GM18519 (cell line): ENCODE results near the gene MOB3A.

Experiments used
- ATAC-seq: cut with Tn5 transposase; IDR thresholded peaks from one replicate; pipeline ENCODE4 v1.9.1; 2021; ENCODE audit warnings: mild to moderate bottlenecking, moderate library complexity; ENCODE audit not compliant: unreplicated experiment, low FRiP score

MOB3A gene

DNA sequence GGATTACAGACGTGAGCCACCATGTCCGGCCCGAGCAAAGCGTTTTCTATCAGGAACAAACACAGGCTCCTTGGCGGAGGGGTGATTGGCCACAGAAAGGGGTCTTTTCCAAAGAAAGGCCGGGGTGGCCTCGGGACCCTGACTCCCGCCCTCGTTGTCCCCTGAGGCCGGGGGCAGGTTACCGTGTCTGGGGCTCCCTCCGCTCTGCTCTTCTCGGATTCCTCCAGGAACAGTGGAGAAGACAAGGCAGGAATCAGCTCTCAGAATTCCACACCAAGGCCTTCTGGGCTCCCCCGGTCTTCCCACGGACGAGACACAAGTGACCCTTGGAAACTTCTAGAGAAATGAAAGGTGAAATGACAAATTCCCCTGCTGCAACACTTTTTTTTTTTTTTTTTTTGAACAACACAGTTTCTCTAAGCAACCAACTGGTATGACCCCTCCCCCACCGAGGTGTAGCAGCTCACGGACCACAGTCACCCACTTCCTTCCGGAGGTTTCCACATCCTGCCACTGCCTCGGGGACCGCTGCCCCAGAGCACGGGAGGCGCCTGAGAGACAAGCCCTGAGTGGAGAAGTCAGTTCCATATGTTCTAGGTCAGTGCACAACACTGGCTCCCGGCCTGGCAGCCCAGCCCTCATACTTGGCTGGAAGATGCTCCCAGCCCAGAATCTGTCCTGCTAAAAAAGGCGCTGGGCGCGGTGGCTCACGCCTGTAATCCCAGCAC, 11.0 kb downstream of the MOB3A start:
- ATAC-seq = peak; percentile 30

DNA sequence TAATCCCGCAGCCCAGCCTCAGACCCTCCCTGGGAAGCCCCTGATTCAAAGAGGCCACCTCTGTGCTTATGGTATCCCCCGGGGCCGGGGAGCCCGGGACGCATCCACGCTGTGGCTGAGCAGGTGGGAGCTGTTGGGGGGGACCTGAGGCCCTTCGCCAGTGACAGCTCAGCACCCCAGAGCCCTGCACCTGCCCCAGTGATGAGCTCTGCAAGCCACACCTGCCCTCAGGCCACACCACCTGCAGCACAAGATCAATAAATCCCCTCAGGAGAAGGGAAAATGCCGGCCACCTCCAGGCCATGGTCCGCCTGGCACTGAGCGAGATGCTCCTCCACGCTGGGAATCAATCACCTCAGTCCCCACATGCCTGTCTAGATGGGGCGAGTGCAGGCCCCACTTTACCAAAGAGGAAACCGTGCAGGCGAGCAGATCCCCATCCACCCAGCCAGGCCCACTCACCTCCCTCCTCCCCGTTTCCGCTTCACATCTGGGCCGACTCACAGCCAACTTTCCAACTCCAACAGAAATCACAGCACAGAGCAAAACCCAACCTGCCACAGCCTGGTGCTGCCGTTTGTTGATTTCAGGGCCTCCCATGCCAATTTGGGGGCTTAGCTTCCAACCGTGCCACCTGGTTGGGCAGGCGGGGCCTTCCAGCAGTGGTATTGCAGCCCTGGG, 12.8 kb downstream of the MOB3A start:
- no peak for ATAC-seq

DNA sequence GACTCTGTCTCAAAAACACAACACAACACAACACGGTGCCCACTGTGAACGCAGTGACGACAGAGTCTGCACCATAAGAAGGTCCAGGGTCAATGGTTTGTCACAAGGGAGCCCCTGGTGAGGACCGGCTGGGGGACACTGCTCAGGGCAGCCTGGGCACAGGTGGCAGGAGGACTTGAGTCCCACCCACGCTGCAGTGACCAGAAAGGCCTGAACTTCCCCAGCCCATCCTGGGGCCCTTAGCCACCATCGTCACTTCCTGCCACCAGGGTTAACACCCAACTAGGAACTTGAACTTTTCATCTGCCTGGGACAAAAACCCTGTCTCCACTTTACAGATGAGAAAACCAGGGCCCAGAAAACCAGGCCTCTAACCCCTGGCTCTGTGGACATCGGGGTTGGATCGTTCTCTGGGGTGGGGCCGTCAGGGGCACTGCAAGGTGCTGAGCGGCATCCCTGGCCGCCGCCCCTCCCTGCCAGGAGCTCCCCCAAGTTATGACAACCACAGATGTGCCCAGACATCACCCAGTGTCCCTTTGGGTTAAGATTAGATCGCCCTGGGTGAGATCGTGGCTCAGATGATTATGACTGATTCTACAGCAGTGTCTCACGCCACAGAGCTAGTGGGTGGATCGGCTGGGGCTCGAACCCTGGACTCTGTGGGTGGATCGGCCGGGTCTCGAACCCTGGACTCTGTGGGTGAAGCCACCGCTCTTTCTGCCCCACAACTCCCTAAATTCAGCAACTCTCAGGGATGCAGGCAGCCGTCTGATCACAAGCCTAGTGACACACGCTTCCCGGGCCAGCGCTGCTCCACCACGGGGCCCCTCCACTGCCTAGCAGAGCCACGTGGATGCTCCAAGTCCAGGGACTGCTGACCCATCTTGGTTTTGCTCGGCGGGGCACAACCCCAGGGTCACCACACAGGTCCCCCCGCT, 14.0 kb downstream of the MOB3A start:
- ATAC-seq = no peak

- no peak for ATAC-seq
Observed at GRCh38 chr19:2080336-2080988, 15.7 kb downstream of the MOB3A start.

DNA sequence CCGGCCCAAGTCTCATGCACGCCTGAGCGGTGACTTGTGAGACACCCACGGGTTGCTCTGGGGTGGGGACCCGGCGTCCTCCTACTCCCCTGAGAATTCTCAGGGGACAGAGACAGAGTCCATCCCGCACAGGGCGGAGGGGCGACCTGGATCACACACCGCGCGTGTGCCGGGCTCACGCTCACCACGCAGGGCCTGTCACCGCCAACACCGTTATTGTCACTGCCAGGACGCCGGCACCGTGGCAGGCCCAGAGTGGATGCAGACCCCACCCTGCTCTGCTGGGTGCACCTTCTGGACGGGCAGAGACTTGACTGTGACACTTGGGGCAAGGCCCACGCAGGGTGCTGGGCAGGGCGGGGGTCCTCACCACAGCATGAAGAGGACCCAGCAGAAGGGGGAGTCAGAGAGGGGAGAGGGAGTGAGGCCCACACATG, 16.2 kb downstream of the MOB3A start:
- no peak for ATAC-seq

- no peak for ATAC-seq
Observed at GRCh38 chr19:2079076-2079864, 16.9 kb downstream of the MOB3A start.

GRCh38 chr19:2077833-2078619, 18.1 kb downstream of the MOB3A start:
- no peak for ATAC-seq

DNA sequence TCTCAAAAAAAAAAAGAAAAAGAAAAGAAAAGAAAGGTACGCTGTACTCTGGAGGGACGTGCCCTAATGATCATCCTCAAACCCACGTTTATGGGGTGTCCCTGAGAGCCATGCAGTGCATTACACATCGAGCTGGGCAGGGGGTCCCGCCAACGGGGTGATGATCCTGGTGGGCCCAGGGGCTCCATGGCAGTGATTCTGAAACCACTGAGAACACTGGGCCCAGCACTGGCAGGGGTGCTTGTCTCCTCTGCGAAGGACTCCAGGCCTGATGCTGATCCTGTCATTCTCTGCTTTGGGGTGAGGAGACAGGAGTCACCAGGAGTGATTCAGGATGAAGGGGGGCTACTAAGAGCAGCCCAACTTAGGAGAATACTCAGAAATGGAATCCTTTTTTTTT, 18.7 kb downstream of the MOB3A start:
- ATAC-seq = no peak

GRCh38 chr19:2076526-2076944, 19.6 kb downstream of the MOB3A start:
- no peak for ATAC-seq

DNA sequence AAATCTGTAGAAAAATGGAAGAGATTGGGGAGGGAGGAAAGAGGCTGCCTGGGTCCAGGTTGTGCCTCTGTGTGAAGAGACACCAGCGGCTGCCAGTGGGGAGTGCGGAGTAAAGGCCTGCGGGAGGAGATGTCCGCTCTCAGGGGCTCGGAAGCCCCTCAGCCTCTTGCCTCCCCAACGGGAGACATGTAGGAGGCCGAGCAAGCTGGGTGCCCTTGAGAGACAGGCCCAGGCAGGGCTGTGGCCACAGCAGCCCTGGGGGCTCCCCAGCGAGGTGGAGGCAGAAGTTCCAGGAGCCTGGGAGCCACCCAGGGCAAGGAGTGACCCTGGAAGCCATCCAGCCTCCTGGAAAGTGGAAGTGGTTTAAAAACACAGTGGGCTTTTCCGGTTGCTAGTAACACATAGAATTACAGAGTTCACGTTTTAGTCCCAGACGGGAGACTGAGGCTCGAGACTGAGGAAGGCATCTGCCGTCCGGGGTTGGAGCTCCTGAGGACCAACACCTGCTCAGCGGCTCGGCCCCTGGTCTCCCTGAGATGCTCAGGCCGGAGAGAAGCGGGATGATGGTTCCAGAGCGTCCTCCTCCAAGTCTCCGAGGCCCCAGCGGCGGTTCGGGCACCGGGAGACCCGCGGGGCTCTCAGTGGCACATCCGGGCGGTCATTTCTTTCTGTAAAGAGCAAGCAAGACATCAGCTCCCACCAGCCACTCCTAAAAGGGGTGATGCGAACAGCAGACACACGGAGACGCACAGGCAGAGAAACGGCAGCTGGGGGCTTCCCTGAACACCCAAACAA, 23.2 kb downstream of the MOB3A start:
- no peak for ATAC-seq

GRCh38 chr19:2070986-2071673, 25.0 kb downstream of the MOB3A start:
- ATAC-seq = no peak

DNA sequence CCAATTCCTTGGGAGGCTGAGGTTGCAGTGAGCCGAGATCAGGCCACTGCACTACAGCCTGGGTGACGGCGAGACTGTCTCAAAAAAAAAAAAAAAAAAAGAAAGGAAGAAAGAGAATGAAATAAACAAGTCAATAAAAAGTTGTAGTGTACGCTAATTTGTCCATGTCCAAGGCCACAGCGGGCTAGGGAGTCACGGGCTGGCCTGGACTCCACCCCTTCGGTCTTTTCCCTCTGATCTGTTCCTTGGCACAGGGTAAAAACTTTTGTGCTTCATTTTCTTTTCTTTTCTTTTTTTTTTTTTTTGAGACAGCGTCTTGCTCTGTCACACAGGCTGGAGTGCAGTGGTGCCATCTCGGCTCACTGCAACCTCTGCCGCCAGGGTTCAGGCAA, 25.7 kb downstream of the MOB3A start:
- no peak for ATAC-seq

GRCh38 chr19:2064788-2065524, 31.2 kb downstream of the MOB3A start:
- no peak for ATAC-seq

DNA sequence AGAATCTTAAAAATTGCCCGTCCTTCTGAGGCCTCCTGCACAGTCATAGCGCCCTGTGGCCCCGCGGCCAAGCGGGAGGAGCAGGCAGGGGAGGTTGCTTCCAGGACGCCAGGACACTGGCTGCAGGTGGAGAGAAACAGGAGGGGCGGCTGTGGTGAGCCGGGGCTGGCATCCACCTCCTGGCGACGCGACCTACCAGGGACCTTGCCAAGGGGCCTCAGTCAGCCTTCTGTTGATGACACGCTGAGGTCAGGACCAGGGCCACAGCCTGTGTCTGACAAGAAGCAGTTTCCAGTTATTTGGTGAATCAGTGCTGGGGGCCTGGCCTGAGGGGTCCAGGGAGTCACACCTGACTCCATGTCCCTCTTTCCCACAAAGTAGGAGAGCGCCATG, 31.7 kb downstream of the MOB3A start:
- ATAC-seq = no peak

GRCh38 chr19:2063824-2064223, 32.3 kb downstream of the MOB3A start:
- no peak for ATAC-seq

DNA sequence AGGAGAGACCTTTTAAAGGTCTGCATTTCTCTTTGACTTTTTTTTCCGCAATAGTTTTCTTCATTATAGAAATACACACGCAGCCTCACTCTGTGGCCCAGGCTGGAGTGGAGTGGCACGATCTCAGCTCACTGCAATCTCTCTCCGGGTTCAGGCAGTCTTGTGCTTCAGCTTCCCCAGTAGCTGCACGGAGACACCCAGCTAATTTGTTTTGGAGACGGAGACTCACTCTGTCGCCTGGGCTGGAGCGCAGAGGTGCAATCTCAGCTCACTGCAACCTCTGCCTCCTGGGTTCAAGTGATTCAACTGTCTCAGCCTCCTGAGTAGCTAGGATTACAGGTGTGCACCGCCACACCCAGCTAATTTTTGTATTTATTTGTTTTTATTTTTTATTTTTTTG, 33.4 kb downstream of the MOB3A start:
- no peak for ATAC-seq

DNA sequence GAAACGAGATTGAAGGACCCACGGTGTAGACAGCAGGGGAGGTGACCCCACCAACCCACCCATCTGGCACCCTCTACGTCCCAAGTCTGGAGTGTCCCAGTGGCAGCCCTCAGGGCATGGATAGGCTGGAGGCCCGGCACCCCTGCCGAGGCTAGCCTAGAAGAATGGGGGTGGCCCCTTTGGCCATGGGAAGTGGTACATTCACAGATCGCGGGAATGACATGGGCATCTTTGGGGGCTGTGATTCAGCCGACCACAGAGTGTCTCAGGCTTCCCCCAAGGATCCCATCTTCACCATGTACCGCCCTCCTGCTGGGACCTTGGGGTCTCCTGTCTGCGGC, 33.8 kb downstream of the MOB3A start:
- no peak for ATAC-seq
